ENCODE results near the gene ETV3. TPM values are rescaled to one million over a fixed set of nuclear protein-coding genes. Genes with fewer than 3 reads are reported as not detected.
A peak's percentile ranks its signal among the peaks of the same experiment; 100 is the strongest.

ETV3 gene
- total and polyA plus RNA-seq, 2 of the 4 experiments (the other 2 are of a cell fraction) = 6.4 to 14.7 TPM

- Histone ChIP-seq H3K36me3 (ENCODE audit: control insufficient read depth, insufficient read depth, low read length) (peaks cover 26% of the 10 kb centered on the region), H4K20me1 (ENCODE audit: insufficient read depth, low read length) (peaks cover 24% of the 10 kb centered on the region), H3K4me1 (ENCODE audit: control insufficient read depth, insufficient read depth, low read length) (peaks cover 4% of the 10 kb centered on the region), H2BK15ac (ENCODE audit: low read depth, low read length) (no peak overlapping the region), H2AK9ac (replicated peaks; ENCODE audit: low read depth, low read length, poor library complexity) (peak overlapping the region; percentile 22), H4K8ac (ENCODE audit: low read depth in 2 of 2, low read length in 2 of 2) (no peak overlapping the region), H4K91ac (ENCODE audit: insufficient read depth, low read depth, low read length) (0 out of 2 replicates have a peak overlapping the region, but pooled peaks have one; percentile 14), H3K27me3 (ENCODE audit: control insufficient read depth, insufficient read depth, low read length) (no peaks in the 10 kb centered on the region), H2BK5ac (ENCODE audit: low read depth, low read length, poor library complexity, severe bottlenecking) (no peak overlapping the region), H3K23ac (ENCODE audit: low read depth, low read length) (peak overlapping the region; percentile 49; the same call in 1 of the 2 replicates), H3K9ac (ENCODE audit: low read depth, low read length) (peak overlapping the region; percentile 78), H2AFZ (replicated peaks; ENCODE audit: low read length, poor library complexity) (no peak overlapping the region), H3K18ac (ENCODE audit: low read depth, low read length) (no peak overlapping the region), H3K79me1 (ENCODE audit: low read depth in 1 of 2, low read length in 2 of 2) (peaks cover 21 to 39% of the 10 kb centered on the region in 2 experiments), H4K5ac (ENCODE audit: low read depth, low read length) (no peak overlapping the region), H3K4ac (ENCODE audit: low read depth, low read length) (peak overlapping the region; percentile 93; the same call in 1 of the 2 replicates), H3K4me2 (ENCODE audit: low read depth, low read length) (peak overlapping the region; percentile 96), H2BK120ac (ENCODE audit: low read depth, low read length) (no peak overlapping the region), H2AK5ac (ENCODE audit: low read depth, low read length) (no peak overlapping the region), H2BK20ac (ENCODE audit: low read depth, low read length) (no peak overlapping the region), H3K9me1 (ENCODE audit: insufficient read depth, low read length) (peaks cover 2% of the 10 kb centered on the region; the same call in 1 of the 2 replicates), H3K4me3 (ENCODE audit: insufficient read depth, low read depth, low read length) (peak overlapping the region; percentile 91), H3K9me3 (ENCODE audit: control insufficient read depth, insufficient read depth, low read length) (no peaks in the 10 kb centered on the region), H3K56ac (ENCODE audit: extremely low read depth, insufficient read depth, low read length) (no peak overlapping the region; the same call in 1 of the 2 replicates), H3K14ac (replicated peaks; ENCODE audit: low read depth, low read length) (peak overlapping the region; percentile 38), H3K27ac (ENCODE audit: insufficient read depth, low read length) (no peak overlapping the region)
- in situ Hi-C loops (cut with MboI; ENCODE audit: low sequenced_read_pairs) = no loop called here
- dilution Hi-C loops (cut with HindIII; ENCODE audit: low sequenced_read_pairs, unreplicated experiment) = no loop called here
- ATAC-seq (ENCODE audit: low read depth) (no peak), DNase-seq (peak; percentile 28)
- BruUV-seq (replicated peaks) = TSS peak; percentile 56
- CTCF ChIA-PET = interaction anchor here (1.4 kb wide), 1 partner anchor 47 kb away, joined by 5 read pairs; no protein-coding TSS in a partner anchor
- POLR2A ChIA-PET (ENCODE audit: unreplicated experiment) = no interaction called here
- intact Hi-C loops (cut with micrococcal nuclease) = loop anchor here (5.0 kb wide), 1 partner anchor 45 kb away; no protein-coding TSS in a partner anchor
- TF ChIP-seq RCOR1 (IDR thresholded peaks at IDR 0.05; ENCODE audit: insufficient replicate concordance, low read length) (no peak), MXI1 (IDR thresholded peaks at IDR 0.05; ENCODE audit: borderline replicate concordance, low read depth, low read length) (no peak), FOS (IDR thresholded peaks at IDR 0.05; ENCODE audit: low read depth, low read length) (no peak), MAZ (IDR thresholded peaks at IDR 0.05; ENCODE audit: borderline replicate concordance, low read depth, low read length) (no peak), CHD1 (IDR thresholded peaks at IDR 0.05; ENCODE audit: low read depth, low read length) (no peak; the same call in 1 of the 2 replicates), BHLHE40 (IDR thresholded peaks at IDR 0.05; ENCODE audit: low read depth, low read length) (no peak), ELK1 (IDR thresholded peaks at IDR 0.05; ENCODE audit: borderline replicate concordance, low read depth, low read length) (no peak), MAFK (IDR thresholded peaks at IDR 0.05; ENCODE audit: low read depth, low read length) (no peak), RFX5 (IDR thresholded peaks at IDR 0.05; ENCODE audit: low read depth, low read length) (no peak)
- TF ChIP-seq, protein P1, sequence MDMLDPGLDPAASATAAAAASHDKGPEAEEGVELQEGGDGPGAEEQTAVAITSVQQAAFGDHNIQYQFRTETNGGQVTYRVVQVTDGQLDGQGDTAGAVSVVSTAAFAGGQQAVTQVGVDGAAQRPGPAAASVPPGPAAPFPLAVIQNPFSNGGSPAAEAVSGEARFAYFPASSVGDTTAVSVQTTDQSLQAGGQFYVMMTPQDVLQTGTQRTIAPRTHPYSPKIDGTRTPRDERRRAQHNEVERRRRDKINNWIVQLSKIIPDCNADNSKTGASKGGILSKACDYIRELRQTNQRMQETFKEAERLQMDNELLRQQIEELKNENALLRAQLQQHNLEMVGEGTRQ (IDR thresholded peaks at IDR 0.05; ENCODE audit: low read depth, low read length) = no peak
- no CpG with 5 or more reads among the region's 4 CpGs for WGBS, 2 experiments (ENCODE audit: extremely low coverage in 2 of 2, insufficient read length in 1 of 2)
These were observed 1.2 kb downstream of the ETV3 start for GRCh38 chr1:157137046-157137407.
